Urinary bladder (tissue), 4 donors: ENCODE data around the gene SCN8A. TPM values are rescaled to one million over a fixed set of nuclear protein-coding genes. Genes with fewer than 3 reads are reported as not detected.

Experiments used
- DNase-seq: peaks from one replicate; pipeline ENCODE4 v3.0.0-alpha.2; 2015; ENCODE audit errors: extremely low spot score
- H3K27ac ChIP-seq: one replicate; pipeline ENCODE4 v1.5.1; 2013; ENCODE audit warnings: low read depth, mild to moderate bottlenecking, moderate library complexity
- H3K36me3 ChIP-seq: one replicate; pipeline ENCODE4 v1.6.1; 2013; ENCODE audit warnings: mild to moderate bottlenecking, moderate library complexity; ENCODE audit not compliant: insufficient read depth
- H3K4me1 ChIP-seq: one replicate; pipeline ENCODE4 v1.6.1; 2013; ENCODE audit warnings: mild to moderate bottlenecking, moderate library complexity; ENCODE audit not compliant: insufficient read depth
- H3K4me3 ChIP-seq: one replicate; pipeline ENCODE4 v1.5.1; 2013; ENCODE audit warnings: low read depth, low read length
- WGBS: extraction: QIAGEN DNeasy Blood & Tissue Kit; methylation state at CpG from one replicate; pipeline ENCODE4 v1.1.7; 2013; 5-methylcytosine and 5-hydroxymethylcytosine counted together
- polyA plus RNA-seq: library from polyadenylated mRNA; stranded (reverse); fragments of 200-250 nt; gene quantifications from one replicate; pipeline ENCODE4 v1.2.3, GENCODE V29; 2013
- total RNA-seq: library from RNA; depleted of rRNA; stranded (reverse); fragments of >200 nt; gene quantifications from one replicate; pipeline ENCODE4 v1.2.3, GENCODE V29; 2014
- donor health status: healthy with polysubstance abuse.
- donor health status: healthy.

Gene SCN8A
- total and polyA plus RNA-seq, 2 donors = 0.23 to 2.6 TPM

DNA sequence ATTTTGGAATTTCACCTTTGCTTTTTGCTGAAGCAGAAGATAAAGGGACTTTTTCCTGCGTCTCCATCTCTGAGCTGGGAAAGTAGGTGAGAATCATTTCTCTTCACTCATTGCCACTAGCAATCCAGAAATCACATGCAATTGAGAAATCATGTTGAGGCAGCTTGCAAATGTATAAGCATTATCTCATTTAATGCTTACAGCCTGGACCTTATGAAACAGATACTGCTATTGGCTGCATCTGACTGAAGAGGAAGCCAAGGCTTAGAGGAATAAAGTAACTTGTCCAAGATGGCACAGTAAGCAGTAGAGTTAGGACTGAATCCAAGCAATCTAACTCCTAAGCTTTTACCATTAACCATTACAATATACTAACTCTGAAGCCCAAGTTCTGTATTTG is 135.1 kb downstream of the SCN8A start:
- Histone ChIP-seq H3K4me1 (no peaks in the 10 kb centered on the region), H3K27ac (no peak overlapping the region), H3K36me3 (no peaks in the 10 kb centered on the region), H3K4me3 (no peak overlapping the region)
- no peak for DNase-seq
- 96% methylated on average over 1 of the region's 1 CpG for WGBS

DNA sequence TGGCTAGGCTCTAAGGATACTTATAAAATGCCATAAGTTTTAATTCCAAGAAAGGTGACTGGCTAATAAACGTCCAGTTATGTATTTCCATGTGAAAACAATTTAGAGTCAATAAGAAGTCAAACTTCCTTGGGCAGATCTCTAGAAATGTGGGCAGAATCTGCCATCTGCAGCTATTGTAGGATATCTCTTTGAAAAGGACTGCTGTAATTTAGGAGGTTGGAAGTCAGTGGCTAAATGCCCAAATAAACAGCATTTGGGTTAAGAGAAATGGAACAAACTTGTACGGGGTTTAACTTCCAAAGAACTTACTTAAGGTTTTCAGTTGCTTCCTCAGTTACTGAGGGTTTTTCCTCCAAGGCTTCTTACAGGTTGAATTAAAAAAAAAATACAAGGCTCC is 135.9 kb downstream of the SCN8A start:
- H3K27ac ChIP-seq = no peak overlapping the region
- WGBS = 61% methylated on average over 2 of the region's 2 CpGs
- DNase-seq = no peak

DNA sequence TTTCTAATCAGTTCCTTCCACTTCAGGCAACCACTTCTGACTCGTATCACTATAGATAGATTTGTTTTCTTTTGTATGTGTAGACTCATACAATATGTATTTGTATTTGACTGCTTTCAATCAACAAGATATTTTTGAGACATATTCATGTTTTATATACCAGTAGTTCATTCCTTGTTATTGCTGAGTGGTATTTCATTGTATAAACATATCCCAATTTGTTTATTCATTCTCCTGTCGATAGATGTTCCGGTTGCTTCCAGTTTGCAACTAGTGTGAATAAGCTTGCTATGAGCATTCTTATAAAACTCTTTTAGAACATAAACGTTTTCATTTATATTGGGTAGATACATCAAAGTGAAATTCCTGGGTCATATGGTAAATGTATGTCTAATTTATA is 138.3 kb downstream of the SCN8A start:
- H3K4me3 ChIP-seq = no peak overlapping the region
- 44% methylated on average over 4 of the region's 4 CpGs for WGBS
- H3K27ac ChIP-seq = no peak overlapping the region
- no peaks in the 10 kb centered on the region for H3K36me3 ChIP-seq
- no peaks in the 10 kb centered on the region for H3K4me1 ChIP-seq
- no peak for DNase-seq

More for the DNA sequence above, 135.9 kb downstream of the SCN8A start:
- Histone ChIP-seq H3K4me3 (no peak overlapping the region), H3K4me1 (no peaks in the 10 kb centered on the region), H3K36me3 (no peaks in the 10 kb centered on the region)

DNA sequence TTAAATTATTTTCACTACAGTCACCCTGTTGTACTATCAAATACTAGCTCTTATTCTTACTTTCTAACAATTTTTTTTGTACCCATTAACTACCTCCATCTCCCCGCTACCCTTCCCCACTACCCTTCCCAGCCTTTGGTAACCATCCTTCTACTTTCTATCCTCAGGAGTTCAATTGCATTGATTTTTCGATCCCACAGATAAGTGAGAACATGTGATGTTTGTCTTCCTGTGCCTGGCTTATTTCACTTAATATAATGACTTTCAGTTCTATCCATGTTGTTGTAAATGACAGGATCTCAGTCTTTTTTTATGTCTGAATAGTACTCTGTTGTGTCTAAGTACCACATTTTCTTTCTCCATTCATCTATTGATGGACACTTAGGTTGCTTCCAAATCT is 139.7 kb downstream of the SCN8A start:
- H3K4me1 ChIP-seq = no peaks in the 10 kb centered on the region
- no peak for DNase-seq
- WGBS = 48% methylated on average over 2 of the region's 2 CpGs

DNA sequence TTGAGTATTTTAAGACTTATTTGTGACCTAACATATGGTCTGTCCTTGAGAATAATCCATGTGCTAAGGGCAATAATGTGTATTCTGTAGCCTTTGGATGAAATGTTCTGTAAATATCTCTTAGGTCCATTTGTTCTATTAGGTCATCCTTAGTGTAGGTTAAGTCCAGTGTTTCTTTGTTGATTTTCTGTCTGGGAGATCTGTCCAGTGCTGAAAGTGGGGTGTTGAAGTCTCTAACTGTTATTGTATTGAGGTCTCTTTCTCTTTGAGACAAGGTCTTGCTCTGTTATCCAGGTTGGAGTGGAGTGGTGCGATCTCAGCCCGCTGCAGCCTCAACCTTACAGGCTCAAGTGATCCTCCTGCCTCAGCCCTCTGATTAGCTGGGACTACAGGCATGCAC is 149.5 kb downstream of the SCN8A start:
- Histone ChIP-seq H3K4me3 (no peak overlapping the region), H3K4me1 (no peaks in the 10 kb centered on the region), H3K27ac (no peak overlapping the region), H3K36me3 (no peaks in the 10 kb centered on the region)
- DNase-seq = no peak
- 94% methylated on average over 2 of the region's 2 CpGs for WGBS

More for the DNA sequence above, 139.7 kb downstream of the SCN8A start:
- Histone ChIP-seq H3K27ac (no peak overlapping the region), H3K4me3 (no peak overlapping the region), H3K36me3 (no peaks in the 10 kb centered on the region)

DNA sequence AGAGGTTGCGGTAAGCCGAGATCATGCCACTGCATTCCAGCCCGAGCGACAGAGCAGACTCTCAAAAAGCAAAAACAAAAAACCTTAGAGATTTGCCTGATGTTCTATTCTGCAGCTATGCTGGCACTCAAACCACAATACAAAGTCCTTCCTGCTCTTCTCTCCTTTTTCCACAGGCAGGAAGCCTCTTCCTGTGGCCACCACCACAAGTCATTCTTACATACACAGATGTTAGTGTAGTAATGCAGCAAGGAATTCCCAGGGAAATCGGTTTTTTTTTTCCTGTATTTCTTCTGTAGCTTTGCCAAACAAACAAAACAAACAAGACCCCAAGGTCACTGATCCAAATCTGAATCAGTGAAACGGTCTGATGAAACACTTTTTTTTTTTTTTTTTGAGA is 153.2 kb downstream of the SCN8A start:
- DNase-seq = no peak
- Histone ChIP-seq H3K36me3 (no peaks in the 10 kb centered on the region), H3K4me3 (no peak overlapping the region), H3K27ac (no peak overlapping the region), H3K4me1 (no peaks in the 10 kb centered on the region)
- 54% methylated on average over 6 of the region's 6 CpGs for WGBS

DNA sequence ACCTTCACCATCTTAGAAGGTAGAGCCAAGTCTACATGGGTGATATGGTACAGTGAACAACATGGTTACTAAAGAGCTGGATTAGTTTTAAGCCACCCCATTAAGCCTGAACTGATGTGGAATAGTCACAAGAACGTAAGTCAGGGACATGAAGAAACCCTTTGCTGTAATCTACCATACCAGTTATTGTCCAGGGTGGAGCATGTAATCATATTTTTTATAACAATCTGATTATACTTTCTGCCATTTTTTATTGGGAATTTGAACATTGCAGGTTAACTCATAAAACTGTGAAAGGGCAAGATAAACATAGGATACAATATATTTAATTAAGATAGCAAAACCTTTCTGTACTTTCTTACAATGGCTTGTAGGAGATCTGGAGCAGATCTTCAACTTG is 153.9 kb downstream of the SCN8A start:
- Histone ChIP-seq H3K4me1 (no peaks in the 10 kb centered on the region), H3K27ac (no peak overlapping the region), H3K36me3 (no peaks in the 10 kb centered on the region), H3K4me3 (no peak overlapping the region)
- DNase-seq = no peak
- WGBS = 70% methylated on average over 1 of the region's 1 CpG

DNA sequence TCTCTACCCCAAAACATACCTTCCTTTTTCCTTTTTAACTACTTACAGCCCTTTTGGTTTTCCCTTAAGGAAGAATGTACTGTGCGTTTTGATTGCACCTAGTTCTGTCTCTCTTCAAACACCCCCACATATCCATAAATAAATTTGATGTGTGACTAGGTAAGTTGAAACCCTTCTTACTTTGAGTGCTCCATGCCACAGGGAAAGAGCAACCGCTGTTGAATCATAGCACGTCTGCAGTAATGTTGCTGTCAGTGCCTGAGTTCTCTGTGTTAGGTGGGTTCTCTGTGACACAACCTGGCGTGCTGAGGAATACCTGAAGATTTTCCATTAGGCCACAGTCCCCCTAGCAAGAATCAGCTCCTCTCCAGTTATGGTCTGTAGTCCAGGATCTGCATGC is 155.4 kb downstream of the SCN8A start:
- Histone ChIP-seq H3K36me3 (no peaks in the 10 kb centered on the region), H3K4me3 (no peak overlapping the region), H3K4me1 (no peaks in the 10 kb centered on the region), H3K27ac (no peak overlapping the region)
- DNase-seq = no peak
- WGBS = 91% methylated on average over 4 of the region's 4 CpGs

DNA sequence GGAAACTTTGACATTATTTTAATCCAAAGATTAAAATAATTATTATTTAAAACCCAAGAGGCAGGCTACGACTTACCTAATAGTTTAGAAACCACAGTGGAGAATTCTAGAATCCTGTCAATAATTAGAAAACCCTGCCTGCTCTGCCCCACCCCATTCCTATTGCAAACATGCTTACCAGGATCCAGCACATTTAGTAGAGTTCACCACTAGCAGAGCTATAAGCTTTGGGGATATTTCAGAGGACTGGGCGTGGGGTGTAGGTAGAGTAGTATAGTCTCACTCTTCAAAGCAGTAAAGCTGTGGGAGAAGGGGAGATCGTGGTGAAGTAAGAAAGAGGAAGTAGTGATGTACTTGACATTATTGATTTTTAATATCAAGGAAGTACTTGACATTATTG is 157.2 kb downstream of the SCN8A start:
- H3K4me1 ChIP-seq = no peaks in the 10 kb centered on the region
- DNase-seq = no peak
- WGBS = 84% methylated on average over 3 of the region's 3 CpGs
- no peaks in the 10 kb centered on the region for H3K36me3 ChIP-seq
- H3K27ac ChIP-seq = no peak overlapping the region
- no peak overlapping the region for H3K4me3 ChIP-seq

DNA sequence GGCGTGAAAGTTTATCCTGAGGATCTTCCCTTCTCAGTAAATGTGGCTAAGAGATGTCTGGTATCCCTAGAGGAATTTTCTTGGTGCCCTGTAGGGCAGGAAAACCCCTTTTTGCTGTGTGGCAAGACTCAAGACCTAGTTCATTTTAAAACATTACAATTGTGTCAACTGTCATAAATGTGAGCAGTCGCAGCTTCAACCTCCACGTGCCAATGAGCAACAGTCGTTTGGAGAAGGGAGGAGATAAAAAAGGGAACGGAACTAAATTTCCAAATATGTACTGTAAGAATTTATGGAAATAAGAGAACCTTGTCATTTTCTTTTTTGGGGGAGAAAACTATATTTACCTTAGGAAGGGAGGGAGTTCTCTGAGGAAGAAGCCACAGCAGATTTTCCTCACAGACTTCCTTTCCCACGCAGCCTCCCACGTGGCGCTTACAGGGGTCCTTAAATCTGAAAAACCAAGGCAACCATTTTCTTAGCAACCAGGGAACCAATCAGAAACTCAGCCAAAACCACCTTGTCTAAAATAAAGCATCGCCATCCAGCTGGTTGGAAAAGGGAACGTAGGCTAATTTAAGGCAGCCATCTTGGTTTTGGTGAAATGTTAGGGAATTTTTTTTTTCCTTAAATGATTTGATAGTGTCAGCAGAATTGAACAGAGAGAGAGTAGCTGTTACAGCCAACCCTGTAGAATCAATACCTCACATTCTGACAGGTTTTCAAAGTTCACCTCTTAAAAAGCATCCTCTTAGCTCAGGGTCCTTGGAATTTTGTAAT is 158.4 kb downstream of the SCN8A start:
- no peaks in the 10 kb centered on the region for H3K4me1 ChIP-seq
- no peak for DNase-seq
- no peak overlapping the region for H3K4me3 ChIP-seq
- no peak overlapping the region for H3K27ac ChIP-seq
- 79% methylated on average over 10 of the region's 10 CpGs for WGBS
- H3K36me3 ChIP-seq = no peaks in the 10 kb centered on the region

DNA sequence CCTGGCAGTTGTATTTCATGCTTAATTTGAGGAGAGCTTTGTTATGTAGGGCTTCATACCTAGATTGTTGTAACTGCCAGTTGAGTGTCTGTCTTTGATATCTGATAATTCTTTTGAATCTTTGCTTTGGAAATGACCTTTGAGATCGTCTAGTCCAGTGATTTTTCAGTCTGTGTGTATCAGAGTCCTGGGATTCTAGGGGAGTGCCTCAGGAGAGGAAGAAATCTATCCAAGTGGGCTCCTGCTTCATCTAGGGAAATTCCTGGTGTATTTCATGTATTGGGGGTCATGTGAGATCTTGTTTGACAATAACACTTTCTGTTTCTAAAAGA is 158.9 kb downstream of the SCN8A start:
- H3K27ac ChIP-seq = no peak overlapping the region
- no peaks in the 10 kb centered on the region for H3K4me1 ChIP-seq
- no peak for DNase-seq
- no peaks in the 10 kb centered on the region for H3K36me3 ChIP-seq
- H3K4me3 ChIP-seq = no peak overlapping the region
- WGBS = 65% methylated on average over 1 of the region's 1 CpG

DNA sequence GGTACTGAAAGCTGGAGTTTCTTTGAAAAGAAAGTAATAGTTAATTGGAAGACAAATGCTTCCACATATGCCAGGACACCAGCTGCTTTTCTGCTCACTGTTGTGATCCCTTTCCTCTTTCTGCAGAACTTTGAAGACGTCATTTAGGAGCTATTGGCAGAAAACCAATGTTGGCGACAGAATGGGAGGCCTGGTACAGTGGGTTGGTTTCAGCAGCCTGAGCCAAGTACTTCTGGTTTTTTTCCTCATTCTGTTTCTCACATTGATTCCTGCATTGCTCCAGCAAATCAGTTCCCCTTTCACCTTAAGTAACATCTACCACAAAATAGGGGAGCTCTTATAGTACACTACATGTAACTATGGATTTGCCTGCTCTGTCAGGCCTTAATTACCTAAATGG is 160.6 kb downstream of the SCN8A start:
- H3K4me1 ChIP-seq = no peaks in the 10 kb centered on the region
- no peak overlapping the region for H3K4me3 ChIP-seq
- no peaks in the 10 kb centered on the region for H3K36me3 ChIP-seq
- no peak for DNase-seq
- WGBS = 38% methylated on average over 2 of the region's 2 CpGs
- no peak overlapping the region for H3K27ac ChIP-seq

DNA sequence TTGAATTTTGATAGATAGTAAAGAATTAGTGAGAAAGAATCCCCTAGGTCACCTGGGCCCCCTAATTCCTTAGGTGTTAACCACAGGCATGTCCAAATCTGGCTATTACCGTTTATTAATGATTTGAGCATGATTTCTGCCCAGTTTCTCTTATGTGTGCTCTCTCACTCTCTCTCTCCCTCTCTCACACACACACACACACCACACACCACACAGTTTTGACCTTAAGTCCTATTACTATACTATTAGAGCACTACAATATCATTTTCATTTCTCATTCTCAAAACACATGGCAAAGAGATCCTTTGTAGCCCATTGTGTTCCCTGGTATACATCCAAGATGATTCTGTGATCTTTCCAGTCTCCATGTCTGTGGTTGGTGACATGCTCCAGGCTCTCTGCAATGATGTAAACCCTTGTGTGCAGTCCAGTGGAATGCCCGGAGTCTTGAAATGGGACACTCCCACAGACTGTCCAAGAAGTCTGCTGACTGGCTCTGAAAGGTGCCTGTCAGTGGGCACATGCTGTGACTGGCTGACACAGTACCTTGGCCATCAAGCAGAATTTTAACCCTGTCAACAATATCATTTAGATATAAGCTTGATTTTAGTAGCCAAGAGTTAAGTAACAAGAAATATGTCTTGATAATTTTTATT is 161.3 kb downstream of the SCN8A start:
- no peak overlapping the region for H3K4me3 ChIP-seq
- 31% methylated on average over 2 of the region's 2 CpGs for WGBS
- H3K36me3 ChIP-seq = no peaks in the 10 kb centered on the region
- H3K4me1 ChIP-seq = no peaks in the 10 kb centered on the region
- no peak overlapping the region for H3K27ac ChIP-seq
- DNase-seq = peak; percentile 8

DNA sequence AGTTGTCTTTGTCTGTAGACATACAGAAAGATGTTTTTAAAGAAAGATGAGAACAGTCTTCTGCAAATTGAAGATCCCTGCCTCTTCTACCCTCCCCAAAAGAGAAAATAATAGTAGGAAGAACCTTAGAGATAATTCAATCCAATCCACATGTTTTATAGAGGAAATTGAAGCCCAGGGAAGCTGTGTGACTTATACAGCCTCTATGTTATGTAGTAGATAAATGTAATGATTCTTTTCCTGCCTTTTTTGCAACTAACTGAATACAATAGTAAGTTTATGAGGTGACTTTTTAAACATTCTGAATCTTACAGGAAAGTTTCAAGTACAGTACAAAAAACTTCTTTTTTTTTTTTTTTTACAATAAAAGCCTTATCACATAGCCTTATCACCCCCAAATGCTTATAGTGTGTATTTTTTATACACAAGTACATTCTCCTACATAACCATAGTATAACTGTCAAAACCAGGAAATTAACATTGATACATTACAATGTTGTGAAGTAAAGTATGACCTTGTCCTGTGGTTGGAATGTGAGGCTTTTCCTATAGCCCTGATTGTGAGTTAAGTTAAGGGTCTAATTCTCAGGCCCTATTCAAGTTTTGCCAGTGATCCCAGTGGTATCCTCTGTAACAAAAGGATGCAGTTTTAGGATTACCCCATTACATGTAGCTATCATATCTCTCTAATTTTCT is 163.1 kb downstream of the SCN8A start:
- no peaks in the 10 kb centered on the region for H3K36me3 ChIP-seq
- H3K27ac ChIP-seq = no peak overlapping the region
- H3K4me1 ChIP-seq = no peaks in the 10 kb centered on the region
- H3K4me3 ChIP-seq = no peak overlapping the region
- DNase-seq = no peak
